GM12872 (cell line): ENCODE results near the gene PSMD1.

Experiments
- TF ChIP-seq, protein P1 (sequence below): IDR thresholded peaks from 3 replicates; pipeline ENCODE4 v1.5.1; 2011; ENCODE audit warnings: low read depth, mild to moderate bottlenecking, low read length, moderate library complexity; ENCODE audit not compliant: insufficient read depth

The PSMD1 gene

DNA sequence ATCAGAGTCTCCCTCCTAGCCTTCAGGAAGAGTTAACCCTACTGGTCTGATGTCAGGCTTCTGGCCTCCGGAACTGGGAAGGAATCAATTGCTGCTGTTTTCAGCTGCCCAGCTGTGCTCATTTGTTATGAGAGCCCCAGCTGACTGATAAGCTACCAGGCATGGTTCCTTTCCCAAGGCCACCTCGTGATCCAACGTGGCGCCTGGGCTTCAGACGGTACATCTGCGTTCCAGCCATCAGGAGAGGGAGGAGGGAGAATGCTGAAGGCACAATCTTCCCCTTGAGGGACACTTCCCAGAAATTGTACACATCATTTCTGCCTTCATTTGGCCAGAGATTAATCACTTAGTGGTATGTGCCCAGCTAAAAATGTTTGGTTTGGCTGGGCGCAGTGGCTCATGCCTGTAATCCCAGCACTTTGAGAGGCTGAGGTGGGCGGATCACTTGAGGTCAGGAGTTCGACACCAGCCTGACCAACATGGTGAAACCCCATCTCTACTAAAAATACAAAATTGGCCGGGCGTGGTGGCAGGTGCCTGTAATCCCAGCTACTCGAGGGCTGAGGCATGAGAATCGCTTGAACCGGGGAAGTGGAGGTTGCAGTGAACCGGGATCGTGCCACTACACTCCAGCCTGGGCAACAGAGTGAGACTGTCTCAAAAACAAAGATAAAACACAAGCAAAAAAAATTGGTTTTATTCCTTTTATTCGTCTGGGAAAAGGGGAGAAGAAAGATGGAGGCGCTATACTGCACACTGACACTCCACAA, 131.3 kb downstream of the PSMD1 start:
- TF ChIP-seq, protein P1, sequence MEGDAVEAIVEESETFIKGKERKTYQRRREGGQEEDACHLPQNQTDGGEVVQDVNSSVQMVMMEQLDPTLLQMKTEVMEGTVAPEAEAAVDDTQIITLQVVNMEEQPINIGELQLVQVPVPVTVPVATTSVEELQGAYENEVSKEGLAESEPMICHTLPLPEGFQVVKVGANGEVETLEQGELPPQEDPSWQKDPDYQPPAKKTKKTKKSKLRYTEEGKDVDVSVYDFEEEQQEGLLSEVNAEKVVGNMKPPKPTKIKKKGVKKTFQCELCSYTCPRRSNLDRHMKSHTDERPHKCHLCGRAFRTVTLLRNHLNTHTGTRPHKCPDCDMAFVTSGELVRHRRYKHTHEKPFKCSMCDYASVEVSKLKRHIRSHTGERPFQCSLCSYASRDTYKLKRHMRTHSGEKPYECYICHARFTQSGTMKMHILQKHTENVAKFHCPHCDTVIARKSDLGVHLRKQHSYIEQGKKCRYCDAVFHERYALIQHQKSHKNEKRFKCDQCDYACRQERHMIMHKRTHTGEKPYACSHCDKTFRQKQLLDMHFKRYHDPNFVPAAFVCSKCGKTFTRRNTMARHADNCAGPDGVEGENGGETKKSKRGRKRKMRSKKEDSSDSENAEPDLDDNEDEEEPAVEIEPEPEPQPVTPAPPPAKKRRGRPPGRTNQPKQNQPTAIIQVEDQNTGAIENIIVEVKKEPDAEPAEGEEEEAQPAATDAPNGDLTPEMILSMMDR = no peak

DNA sequence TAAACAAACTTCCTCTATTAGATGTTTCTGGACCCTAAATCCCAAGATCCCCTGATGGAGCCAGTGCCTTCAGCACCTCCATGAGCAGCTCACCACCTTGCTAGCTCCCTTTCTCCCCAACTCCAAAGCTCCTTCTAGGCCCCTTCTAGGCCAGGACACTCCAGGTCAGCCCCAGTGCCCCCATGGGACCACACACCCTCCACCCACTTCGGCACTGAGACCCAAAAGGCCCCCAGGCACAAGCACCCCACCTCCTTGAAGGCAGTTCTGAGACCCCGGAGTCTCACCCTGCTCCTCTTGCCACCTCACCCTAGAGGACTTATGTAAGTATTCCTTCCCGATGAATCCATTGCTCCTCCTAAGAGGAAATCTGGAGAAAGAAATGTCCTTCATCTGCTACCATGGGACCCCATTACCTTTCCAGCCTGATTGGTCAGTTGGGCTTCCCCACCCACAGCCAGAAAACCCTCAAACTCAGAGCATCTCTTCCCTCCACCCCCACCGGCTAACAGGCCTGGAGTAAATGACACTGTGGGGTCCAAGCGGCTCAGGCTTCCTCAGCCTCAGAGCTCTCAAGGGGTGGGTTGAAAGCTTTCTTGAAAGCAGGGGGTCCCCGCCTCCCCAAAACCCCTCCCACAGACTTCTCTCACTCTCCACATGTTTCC, 132.0 kb downstream of the PSMD1 start:
- TF ChIP-seq, protein P1 = no peak

DNA sequence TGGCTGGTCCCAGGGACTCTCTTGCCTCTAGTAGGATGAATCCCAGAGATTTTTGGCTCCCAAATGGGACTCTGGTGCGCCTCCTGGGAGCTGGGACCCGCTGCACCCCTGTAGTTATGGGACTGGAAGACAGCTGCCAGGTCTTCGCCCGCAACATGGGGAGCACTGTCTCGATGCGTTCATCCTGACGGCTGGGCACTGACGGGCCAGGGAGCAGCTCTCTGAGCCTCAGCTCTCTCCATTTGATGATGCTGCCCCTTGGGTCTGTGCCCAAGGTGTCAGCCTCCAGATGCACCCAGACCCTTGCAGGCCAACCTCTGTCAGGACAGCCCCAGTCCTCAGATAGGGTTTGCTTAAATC, 132.5 kb downstream of the PSMD1 start:
- TF ChIP-seq, protein P1 = no peak

DNA sequence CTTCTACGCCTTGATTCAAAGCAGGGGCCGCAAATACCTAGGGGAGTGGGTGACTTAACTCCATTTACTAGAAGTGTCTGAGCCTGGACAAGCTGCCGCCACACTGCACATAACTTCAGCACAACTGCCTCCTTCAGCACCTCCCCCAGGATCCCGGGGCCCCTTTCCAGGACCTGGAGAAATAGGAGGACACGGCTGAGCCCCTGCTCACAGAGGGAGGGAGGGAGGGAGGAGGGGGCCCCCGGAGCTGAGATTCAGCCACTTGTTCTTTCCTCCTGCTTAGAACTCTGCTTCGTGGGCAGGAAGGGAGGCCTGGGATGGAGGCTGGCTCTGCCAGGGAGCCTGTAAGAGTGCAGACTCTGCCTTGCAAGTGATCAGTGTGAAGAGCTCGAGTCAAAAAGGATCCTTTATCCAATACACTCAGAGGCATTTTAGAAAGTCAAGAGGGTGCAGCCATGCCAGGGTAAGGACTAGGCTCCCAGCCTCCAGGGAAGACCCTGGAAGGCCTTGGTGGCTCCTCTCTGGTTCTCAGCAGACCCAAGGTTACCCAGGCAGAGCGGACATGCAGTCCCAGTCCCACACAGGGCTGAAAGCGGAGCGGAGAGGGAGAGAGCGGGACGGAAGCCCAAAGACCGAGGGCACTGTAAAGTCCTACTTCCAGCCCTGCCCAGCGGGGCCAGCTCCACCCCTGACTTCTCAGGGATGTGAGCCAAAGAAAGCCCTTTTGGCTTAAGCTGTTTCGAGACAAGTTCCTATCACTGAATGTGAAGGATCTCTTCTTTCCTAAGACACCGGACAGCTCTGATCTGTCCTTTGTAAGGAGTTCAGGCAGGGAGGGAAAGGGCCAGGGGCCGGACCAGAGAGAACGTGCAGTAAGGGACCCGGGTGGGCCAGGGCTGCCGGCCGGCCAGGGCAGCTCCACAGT, 133.2 kb downstream of the PSMD1 start:
- TF ChIP-seq, protein P1 = no peak

DNA sequence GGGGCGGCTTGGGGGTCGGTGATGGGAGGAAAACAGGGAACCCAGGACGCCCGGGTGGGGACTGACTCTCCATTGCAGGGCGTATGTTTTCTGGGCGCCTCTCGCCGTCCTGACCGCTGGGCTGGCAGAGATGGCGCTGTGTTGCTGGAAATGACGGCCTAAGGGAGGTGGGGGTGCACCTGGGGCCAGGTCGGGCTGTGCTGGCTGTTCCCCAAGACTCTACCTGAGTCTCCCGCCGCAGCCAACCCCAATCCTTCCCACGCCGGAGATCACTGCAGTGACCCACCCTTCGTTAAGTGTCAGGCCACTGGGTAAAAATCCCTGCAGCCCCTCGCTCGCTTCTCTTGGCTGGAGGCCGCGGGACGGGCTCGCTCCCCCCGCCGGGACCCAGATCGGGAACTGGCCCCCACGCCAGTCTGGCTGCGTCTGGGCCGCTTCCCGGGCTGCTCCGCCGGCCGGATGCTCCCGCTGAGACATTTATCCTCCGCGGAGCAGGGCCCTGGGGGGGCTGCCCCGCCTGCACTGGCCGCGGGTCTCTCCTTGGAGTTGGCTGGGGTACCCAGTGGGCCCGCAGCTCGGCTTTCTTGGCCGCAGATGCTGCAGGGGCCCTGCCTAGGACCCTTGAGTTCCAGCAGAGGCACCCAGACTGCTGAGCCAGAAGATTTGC, 134.0 kb downstream of the PSMD1 start:
- TF ChIP-seq, protein P1 = no peak

DNA sequence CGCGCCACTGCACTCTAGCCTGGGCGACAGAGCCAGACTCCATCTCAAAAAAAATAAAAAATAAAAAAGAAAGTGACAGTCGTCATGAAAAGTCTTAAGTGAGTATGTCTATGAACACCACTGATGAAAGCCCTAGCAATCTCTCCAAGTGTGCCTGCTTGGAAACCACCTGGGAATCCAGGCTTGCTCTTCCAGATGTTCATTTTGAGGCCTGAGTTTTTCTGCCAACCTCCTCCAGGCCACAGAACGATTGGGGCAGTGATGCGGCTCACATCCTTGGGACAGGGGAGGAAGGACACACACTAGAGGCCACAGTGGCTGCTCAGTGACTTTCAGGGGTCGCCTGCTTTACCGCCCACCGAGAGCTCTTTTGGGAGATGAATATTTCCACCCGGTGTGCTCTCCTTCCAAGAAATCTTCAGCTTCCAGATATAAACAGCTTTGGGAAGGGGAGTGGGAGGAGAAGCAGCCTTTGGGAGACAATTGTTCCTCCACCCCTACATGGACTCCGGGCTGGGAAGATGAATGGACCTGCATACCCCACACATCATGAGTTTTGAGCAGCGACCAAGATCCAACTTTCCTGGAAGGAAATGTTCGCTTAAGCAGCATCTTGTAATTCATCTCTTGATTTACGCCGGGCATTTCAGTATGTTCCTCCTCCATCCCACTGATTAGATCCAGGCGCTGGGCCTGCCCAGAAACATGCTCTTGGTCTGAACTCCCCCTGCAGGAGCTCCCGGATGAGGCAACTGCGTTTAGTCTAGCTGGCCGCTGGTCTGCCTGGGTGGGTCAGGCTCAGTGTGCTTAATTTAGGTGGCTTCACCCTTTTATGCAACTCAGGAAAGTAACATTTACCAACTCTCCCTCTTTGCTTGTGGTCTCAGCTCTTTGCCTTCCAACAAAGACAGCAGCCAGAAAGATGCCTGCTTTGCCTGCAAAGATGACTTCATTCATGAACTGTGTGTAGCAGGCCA, 135.5 kb downstream of the PSMD1 start:
- TF ChIP-seq, protein P1 = no peak
